Activated T-cell treated with anti-CD3 and anti-CD28 coated beads for 48 hours (primary cell): Measurements from ENCODE around the gene CYTH1.

ENCODE experiments used
- DNase-seq: peaks from one replicate; pipeline ENCODE4 v3.0.0-alpha.2; 2020; ENCODE audit warnings: low read depth

CYTH1 gene

DNA sequence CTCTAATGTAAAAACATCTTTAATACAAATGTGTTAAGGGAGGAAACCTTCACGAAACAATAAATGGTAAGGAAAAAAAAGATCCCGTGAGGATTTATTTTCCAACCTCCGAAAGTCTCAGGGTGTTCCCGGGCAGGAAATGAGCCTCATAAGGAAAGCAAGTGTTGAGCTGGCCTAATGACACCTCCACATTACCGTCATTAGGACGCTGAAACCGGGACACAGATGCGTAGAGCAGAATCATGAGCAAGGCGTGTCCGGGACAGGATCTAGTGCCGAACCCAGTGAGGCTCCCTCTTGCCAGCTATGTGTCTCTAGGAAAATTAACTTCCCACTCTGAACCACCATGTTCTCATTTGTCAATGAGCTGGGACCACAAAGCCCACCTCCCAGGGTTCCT is 22.7 kb upstream of the CYTH1 start:
- no peak for DNase-seq

DNA sequence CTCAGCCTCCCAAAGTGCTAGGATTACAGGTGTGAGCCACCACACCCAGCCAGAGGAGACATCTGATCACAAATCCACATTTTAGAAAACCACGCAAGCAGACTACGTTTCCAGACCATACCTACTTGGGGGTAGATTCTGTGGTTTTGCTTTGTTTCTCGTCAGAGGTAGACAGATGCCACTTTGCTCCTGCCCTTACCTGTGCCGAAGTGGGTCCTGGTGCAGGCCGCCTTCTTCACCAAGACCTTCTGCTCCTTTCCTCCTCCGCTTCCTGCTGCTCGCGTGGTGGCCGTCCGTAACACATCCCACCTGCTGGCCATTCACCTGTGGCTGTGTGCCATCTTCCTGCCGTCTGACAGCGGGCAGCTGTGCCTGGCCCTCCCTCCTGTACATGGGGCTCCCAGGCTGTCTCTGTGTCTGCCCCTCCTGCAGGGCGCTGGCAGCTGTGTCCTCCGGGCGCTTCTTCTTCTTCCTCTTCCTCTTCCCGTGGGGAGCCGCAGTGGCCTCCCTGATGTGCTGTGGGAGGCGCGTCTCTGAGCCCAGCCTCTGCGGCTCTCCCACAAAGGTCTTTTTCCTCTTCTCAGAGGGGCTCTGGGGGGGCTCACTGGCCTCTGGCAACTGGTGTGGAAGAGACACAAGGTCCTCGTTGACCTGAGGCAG is 21.2 kb upstream of the CYTH1 start:
- DNase-seq = no peak

DNA sequence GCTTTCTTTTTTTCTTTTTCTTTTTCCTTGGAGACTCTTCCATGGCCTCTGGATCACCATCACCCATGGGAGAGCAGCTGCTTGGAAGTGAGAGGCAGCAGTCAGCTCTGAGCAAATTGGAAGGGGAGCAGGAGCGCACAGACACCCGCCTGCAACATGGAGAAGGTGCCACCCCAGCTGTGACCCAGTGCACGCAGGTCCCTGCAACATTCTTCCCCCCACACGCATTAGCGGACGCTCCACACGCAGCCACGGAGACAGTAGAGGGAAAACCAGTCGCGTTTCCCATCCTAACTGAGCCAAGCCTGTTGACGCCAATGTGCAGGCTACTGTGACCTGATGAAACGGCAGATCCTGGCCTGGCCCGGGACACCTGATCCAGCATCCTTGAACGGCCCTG is 20.4 kb upstream of the CYTH1 start:
- DNase-seq = no peak

DNA sequence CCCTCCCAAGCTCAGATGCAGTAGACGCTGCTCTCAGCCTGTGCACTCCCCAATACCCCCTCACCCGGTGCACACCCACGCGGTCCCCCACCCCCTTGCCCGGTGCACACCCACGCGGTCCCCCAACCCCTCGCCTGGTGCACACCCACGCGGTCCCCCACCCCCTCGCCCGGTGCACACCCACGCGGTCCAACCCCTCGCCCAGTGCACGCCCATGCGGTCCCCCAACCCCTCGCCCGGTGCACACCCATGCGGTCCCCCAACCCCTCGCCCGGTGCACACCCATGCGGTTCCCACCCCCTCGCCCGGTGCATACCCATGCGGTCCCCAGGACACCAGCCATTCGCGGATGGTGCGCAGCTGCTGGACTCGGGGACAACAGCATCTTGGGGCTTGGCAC is 19.9 kb upstream of the CYTH1 start:
- DNase-seq = no peak

DNA sequence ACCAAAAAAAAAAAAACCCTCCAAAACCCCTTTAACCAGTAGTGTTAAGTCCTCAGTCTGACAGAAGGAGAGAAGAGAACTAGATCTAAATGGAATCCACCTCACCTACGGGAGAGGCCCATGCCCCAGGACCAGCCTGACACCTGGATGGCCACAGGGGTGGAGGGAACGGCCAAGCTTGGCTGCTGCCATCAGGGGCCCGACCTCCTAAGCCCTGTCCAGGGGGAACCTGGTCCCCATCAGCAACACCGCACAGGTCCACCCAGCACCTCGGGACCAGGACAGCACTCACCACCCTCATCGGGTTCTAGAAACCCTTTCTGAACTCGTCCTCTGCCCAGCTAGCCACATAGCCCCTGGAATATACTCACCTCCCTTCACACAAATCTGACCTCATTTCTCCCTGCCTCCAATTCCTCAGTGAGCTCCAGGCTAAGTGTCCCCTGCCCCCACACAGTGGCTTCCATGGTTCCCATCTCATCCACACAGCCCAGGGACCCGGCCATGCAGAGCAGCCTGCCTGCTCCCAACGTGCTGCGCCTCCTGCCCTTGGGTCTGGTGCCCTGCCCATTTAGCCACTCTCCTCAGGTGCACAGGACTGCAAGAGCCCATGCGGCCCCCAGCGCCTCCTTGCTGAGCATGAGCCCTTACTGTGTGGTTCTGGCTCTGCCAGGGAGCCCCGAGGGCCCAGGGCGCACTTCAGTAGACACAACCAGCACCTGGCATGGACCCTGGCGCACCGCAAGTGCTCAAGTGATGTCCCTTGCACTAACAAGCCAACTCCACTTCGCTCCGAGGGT is 18.3 kb upstream of the CYTH1 start:
- no peak for DNase-seq

DNA sequence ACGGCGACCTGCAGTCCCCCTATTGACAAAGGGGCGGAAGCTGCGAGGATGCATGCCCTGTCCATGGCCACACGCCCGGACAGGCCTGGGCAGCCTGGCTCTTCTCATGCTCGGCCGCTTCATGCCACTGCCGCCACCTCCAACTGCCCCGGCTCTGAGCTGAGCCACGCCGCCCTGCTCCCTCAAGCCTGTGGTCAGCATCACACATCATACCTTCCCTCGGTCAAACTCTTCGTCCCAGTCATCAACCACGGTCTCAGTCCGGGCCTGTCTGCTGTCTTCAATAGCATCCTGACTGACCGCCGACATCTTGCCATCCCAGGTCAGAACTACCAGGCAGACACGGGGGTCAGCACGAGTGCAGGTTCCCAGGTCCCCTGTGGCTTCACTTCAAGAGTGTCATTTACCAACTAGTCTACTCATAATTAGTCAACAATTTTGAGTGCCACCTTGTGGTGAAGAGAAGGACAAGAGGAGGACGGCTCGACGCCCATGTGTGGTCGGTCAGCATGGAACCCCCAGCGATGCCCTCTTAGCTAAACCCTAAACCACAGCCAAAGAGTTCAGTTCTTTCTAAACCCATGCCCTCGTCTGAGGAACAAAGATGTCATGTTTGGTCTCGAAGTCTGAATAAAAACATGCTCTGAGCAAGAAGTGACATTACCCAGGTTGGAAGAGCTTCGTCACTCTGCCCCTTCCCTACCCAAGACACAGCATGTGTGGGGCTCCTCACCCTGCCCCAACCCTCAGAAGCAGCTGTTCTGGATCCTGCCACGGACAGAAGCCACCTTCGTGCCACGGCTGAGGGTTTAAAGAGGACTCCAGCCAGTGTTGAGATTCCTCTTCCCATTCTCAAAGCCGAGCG is 16.9 kb upstream of the CYTH1 start:
- DNase-seq = no peak

DNA sequence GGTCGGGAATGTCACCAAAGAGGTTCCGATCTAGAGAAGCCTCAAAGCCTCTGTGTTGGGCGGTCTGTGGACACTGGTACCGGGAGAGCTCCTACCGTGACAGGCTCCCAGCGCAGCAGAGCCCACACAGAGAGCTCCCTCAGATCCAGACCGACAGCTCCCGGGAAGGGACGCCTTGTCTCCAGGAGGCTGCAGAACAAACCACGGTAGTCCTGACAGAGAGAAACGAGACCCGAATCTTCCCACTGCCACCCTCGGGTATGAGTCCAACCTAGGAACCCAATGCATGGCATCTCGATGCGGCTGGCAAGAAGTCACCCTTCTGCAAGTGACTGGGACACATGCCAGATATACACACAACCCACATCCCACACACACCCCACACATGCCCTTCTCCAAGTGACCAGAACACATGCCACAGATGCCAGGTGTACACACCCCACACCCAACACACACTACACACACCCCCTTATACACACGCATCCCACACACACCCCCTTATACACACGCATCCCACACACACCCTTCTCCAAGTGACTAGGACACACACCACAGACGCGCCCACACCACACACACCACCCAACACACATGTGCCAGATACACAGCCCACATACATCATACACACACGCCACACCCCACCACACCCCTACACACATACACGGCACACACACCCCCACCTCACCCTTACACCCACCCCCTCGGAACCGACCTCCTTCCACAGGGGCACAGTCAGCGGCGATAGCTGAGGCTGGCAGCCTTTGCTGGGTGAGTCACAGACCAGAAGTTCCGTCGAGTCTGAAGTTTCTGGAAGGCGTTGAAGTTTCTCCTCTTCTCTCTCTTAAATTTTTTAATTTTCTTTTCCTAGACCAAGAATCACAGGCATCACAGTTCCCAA is 15.9 kb upstream of the CYTH1 start:
- no peak for DNase-seq

DNA sequence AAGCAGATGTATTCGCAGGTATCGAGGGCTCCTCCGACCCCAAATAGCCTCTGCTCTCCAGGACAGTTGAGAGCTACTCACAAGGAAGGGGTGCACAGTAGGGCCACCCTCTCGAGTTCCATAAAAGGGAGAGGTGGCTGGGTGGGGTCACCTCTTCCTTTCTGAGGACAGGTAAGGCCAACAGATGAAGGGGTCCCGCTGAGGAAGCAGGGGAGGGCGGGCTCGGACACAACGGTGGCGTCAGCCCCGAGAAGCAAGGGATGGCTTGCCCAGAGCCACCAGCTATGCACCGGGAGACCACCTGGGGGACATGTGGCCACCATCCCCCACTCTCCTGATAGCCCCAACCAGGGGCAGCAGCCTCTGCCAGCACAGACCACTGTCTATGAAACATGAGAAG is 15.1 kb upstream of the CYTH1 start:
- DNase-seq = no peak

DNA sequence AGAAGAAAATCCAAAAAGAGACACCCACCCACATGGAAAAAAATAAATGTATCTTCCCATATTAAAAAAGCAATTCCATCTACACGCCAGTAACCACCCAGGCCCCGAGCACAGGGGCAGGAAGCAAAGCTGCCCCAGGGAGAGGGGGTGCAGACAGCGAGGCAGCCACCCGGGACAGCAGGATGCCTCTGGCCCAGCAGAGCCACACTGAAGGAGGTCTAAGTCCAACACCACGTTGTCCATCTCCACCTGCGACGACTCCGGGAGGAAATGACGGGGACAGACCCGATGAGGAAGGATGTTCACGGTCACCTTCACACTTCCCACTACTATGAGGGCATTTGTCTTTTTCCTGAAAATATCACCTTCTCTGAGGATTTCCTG is 14.4 kb upstream of the CYTH1 start:
- DNase-seq = no peak

DNA sequence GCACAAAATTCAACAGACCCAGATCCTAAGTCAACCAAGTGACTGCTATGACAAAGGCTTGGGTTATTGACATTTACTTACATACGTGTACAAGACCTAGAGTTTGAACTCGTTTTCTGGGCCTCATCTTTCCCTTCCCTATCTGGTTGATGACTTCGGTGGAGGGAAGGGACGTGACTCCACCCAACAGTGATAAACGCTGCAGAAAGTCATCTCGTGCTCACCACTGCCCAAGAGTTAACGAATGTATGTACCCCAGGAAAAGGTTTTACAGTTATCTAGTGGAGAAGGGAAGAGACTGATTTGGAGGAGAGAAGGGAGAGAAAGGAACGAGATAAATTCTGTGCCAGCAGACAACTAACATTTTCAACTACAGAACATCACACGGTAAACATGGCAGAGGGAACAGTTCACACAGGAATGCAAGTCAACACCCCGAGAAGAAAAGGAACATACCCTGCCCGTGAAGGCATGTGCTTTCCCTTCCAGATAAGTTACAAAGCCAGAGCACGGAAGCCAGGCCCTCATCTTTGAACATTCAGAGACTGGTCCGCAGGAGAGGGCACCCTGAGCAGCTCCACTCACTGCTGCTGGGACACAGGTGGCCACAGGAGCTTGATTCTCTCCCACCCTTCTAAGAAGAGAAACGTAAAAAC is 13.9 kb upstream of the CYTH1 start:
- no peak for DNase-seq

DNA sequence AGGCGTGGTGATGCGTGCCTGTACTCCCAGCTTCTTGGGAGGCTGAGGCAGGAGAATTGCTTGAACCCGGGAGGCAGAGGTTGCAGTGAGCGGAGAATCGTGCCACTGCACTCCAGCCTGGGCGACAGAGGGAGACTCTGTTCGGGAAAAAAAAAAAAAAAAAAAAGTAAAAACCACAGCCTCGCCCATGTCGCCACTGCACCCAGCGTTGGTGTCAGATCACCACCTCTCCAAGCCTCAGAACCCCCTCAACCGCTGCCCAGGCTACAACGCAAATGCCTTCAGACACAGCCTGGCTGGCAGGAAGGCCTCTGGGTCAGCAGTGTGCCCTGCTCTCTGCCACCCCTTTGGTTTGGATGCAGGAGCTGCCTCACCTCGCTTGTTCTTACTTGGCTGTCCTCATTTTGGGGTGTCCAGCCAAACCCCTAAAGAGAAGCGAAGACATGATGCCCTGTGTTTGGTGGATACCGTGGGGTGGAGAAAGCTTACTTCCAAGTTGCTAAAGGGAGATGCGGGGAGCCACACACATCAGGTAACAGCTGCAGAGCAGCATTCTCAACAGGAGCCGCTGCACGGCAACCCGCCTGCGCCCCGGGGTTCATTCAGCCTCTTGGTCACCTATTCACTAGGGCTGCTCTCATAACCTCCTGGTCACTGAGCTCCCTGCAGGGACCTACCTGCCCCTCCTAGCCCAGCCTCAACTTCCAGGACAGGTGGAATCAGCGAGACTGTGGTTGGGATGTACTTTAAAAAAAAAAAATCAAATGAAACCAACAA is 13.0 kb upstream of the CYTH1 start:
- no peak for DNase-seq

DNA sequence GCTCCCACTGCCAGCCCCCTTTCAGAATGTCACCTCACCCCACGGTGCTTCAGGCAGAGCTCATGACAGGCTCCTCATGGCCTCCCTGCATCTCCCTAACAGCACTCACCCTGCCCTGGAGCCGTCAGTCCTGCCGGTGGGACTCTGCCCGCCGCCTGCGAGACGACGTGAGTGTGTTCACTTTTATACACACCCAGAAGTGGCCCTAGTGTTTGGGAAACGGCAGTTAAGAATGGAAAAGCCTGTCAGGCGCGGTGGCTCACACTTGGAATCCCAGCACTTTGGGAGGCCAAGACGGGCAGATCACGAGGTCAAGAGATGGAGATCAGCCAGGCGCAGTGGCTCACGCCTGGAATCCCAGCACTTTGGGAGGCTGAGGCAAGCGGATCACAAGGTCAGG is 12.3 kb upstream of the CYTH1 start:
- no peak for DNase-seq

DNA sequence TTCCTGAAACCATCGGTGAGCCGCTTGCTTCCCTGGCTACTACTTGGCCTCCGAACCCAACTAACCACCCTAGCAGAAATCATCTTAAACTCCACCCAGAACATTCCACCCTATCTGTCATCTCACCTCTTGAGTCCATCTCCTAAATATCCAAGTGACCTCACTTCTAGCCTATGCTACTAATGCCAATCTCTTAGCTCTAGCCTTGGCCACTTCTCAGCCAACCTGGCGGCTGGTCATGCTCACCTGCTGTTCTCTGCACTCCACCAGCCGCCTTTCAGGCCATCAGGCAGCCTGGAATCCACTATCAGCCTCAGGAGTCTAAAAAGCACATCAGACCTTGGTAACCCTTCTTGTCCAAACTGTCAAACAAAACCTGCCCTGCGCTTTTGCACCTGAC is 11.9 kb upstream of the CYTH1 start:
- DNase-seq = no peak

DNA sequence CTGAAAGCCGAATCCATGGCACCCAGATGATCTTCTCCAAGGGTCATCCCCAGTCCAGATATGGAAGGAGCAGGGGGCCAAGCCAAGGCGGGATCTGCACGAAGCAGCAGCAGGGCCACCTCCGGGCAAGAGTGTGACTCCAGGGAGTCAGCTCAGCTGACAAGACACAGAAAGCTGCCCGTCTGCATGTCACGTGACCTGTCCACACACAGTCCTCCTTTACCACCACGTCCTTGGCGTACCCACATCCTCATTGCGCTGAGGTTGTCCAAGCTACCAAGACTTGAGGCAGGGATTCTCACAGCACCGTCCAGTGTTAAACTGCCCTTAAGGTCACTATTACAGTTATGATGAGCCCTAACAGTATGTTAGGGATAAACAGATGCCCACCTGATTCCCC is 11.3 kb upstream of the CYTH1 start:
- no peak for DNase-seq

DNA sequence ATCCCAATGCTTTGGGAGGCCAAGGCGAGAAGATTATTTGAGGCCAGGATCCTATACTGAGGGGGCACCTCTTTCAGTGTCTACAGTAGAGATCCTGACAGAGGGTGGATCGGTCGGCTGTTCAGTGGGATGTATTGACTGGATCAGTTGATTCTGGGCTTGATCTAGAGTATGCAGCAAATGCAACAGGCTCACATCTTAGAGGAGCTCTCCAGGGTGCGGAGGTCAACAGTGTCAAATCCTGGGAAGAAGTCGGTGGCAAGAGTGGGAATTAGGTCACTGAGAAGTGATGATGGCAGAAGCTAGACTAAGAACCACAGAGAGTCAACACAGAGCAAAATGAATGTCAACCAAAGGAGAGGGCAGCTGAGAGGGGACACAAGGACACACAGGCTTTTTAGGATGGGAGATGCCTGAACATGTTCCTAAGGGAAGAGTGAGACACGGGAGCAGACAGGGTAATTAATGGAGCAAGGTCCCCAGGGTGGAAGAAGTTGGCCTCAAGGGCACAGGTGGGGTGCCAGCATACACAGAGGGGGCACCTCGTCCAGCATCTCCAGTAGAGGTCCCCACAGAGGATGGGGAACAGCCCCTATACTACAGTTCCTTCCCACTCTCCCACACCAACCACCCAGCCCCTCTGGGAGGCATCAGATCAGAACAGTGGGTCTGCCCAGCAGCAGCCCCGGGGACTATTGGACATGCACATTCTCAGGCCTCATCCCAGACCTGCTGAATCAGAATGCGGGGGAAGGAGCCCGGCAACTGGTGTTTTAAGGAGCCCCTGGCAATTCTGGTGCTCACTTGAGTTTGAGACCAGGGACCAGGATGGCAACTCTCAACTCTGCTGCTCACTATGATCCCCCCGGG is 10.0 kb upstream of the CYTH1 start:
- no peak for DNase-seq

DNA sequence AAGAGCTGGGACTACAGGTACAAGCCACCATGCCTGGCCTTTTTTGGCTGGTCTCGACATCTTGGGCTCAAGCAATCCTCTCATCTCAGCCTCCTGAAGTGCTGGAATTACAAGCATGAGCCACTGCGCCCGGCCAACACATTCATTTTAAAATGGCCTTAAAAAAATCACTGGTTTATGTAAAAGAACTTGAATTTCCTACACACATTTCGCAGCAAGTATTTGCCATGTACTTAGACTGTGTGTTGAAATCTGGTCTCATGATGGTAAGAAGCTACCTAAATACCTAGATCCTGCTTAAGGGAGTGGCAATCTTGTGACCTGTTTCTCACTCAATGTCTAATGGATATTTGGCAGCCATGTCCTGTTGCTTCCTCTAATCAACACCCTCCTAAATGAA is 8.5 kb upstream of the CYTH1 start:
- DNase-seq = no peak

DNA sequence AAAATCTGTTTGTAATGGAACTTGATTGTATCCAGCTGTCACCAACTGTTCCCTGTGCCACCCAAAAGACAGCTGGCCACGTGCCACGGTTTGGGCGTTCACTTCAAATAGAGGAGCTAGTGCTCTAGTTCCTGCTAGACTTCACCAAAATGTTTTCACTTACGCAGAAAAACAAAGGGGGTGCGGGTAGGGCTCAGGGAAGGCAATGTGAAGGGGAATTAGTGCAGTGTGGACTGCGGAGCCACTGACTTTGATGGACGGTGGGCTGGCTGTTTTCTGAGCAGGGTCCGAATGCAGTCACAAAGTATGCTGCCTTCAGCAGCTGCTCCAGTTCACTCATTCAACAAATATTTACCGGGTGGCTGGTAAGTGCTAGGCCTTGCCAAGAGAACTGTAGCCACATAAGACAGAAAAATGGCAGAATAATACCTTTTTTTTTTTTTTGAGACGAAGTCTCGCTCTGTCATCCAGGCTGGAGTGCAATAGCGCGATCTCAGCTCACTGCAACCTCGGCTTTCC is 7.6 kb upstream of the CYTH1 start:
- DNase-seq = no peak

DNA sequence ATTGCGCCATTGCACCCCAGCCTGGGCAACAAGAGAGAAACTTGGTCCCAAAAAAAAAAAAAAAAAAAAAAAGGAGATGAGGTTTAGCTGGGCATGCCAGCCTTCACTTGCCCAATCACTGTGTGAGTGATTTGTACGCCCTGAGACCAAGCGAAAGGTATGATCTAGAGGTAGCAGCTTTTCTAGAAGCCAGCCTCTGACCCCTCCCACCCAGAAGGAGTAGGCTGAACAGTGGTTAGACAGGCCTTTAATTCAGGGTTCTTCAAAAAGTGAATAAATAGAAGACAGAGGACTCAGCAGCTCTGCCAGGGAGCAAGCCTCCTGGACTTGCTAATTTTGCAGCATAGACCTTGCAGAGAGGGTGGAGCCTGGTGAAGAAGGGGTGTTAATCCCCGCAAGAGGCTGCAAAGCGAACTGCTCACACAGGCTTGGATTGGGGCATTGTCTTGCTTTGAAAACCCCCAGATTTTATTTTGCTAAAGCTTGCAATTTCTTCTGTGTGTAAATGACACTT is 7.1 kb upstream of the CYTH1 start:
- DNase-seq = no peak

DNA sequence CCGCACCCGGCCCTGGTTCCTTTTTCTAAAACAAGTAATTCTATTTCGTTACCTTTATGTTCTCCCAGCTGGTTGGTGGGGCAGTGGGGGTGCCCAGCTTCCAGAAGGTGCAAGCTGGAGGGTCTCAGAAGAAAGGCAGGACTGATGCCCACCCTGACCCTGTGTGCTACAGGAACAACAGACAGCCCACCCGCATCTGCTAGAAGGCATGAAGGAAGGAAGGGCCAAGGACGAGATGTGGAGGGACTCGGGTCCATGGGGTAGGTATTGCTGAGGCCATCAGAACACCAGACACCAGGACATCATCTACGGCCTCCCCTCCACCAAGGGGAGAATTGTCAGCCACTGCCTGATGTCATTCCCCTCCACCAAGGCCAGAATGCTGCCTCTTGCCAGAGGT is 6.4 kb upstream of the CYTH1 start:
- DNase-seq = no peak
